ENCODE results near the gene SGCA.

DNA sequence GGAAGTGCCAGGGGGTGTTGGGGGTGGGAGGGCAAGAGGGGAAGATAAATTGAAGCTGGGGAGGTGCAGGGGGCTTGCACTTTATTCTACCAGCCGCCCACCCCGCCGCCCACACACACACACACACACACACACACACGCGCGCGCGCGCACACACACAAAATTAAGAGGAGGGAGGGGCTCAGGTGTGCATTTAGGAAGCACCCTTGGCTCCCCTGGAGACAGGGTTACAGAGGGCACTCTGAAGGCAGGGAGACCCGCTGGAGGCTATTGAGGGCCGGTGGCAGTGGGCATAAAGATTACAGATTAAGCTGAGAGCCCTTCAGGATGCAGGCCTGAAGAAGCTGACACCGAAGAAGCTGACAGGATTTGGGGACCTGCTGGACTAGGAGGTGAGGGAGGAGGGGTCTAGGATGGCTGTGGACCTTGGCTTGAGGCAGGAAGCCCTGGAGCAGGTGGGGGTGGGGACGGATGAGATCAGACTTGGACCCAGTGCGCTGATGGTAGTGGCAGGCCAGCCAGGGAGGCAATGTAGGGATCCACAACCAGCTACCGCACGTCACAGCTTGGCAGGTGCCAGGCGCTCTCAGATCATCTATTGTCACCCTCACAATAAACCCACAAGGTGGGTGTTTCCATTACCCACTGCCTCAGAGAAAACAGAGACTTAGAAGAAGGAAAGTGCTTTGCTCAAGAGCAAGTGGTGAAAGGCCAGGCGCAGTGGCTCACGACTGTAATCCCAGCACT lies 35.1 kb upstream of the SGCA start:
- no peak for TF ChIP-seq ZFX (IDR thresholded peaks at IDR 0.05; ENCODE audit: borderline replicate concordance)
- TF ChIP-seq, protein P1, sequence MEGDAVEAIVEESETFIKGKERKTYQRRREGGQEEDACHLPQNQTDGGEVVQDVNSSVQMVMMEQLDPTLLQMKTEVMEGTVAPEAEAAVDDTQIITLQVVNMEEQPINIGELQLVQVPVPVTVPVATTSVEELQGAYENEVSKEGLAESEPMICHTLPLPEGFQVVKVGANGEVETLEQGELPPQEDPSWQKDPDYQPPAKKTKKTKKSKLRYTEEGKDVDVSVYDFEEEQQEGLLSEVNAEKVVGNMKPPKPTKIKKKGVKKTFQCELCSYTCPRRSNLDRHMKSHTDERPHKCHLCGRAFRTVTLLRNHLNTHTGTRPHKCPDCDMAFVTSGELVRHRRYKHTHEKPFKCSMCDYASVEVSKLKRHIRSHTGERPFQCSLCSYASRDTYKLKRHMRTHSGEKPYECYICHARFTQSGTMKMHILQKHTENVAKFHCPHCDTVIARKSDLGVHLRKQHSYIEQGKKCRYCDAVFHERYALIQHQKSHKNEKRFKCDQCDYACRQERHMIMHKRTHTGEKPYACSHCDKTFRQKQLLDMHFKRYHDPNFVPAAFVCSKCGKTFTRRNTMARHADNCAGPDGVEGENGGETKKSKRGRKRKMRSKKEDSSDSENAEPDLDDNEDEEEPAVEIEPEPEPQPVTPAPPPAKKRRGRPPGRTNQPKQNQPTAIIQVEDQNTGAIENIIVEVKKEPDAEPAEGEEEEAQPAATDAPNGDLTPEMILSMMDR (IDR thresholded peaks at IDR 0.05), result no peak
